HG03108 (cell line): ENCODE measurements around the gene OR56B1.

ENCODE experiments used
- ATAC-seq: cut with Tn5 transposase; IDR thresholded peaks from one replicate; pipeline ENCODE4 v1.9.1; 2021; ENCODE audit warnings: moderate library complexity; ENCODE audit not compliant: unreplicated experiment

Gene OR56B1

GRCh38 chr11:5727691-5728090, 8.6 kb upstream of the OR56B1 start:
- no peak for ATAC-seq

- ATAC-seq, result no peak
Measured at GRCh38 chr11:5737091-5737490, 843 bp downstream of the OR56B1 start.

- ATAC-seq, result no peak
Measured at GRCh38 chr11:5737670-5738392, 1.6 kb downstream of the OR56B1 start.

- ATAC-seq, result no peak
Measured at GRCh38 chr11:5738431-5738830, 2.2 kb downstream of the OR56B1 start.

GRCh38 chr11:5746614-5747013, 10.4 kb downstream of the OR56B1 start:
- no peak for ATAC-seq

GRCh38 chr11:5749836-5750235, 13.6 kb downstream of the OR56B1 start:
- no peak for ATAC-seq

- no peak for ATAC-seq
Measured at GRCh38 chr11:5753943-5754342, 17.7 kb downstream of the OR56B1 start, which contains the start of gene OR52N4. TSS of gene OR52N4 (plus strand) at chr11:5754243. CDS start at chr11:5754741, 498 bp downstream.

- ATAC-seq, result no peak
Measured at GRCh38 chr11:5767056-5767455, 30.8 kb downstream of the OR56B1 start.

- no peak for ATAC-seq
Measured at GRCh38 chr11:5783255-5783654, 47.0 kb downstream of the OR56B1 start, which contains the start of gene OR52N5. TSS of gene OR52N5 (minus strand) at chr11:5783355. CDS start at chr11:5778634, 4,721 bp downstream.
